ENCODE measurements around the gene MYO1F. TPM values are rescaled to one million over a fixed set of nuclear protein-coding genes. Genes with fewer than 3 reads are reported as not detected.
A peak's percentile ranks its signal among the peaks of the same experiment; 100 is the strongest.
"Not testable (repeated sequence)": the region's sequence is repeated elsewhere in the genome, so short reads cannot be mapped to it uniquely, and the experiment has no call there.

Gene MYO1F
- total RNA-seq, 1 experiment from 2014 or later = 0.17 TPM

GRCh38 chr19:8564866-8565265 lies 12.4 kb downstream of the MYO1F start:
- not testable (repeated sequence) for DNase-seq (ENCODE audit: low spot score)

GRCh38 chr19:8561075-8561764 lies 16.0 kb downstream of the MYO1F start:
- DNase-seq (ENCODE audit: low spot score) = no peak

- no peak for DNase-seq (ENCODE audit: low spot score)
These were observed 18.9 kb downstream of the MYO1F start for GRCh38 chr19:8558325-8558724.

- no peak for DNase-seq (ENCODE audit: low spot score)
These were observed 19.5 kb downstream of the MYO1F start for GRCh38 chr19:8557642-8558238.

- DNase-seq (ENCODE audit: low spot score) = not testable (repeated sequence)
These were observed 23.5 kb downstream of the MYO1F start for GRCh38 chr19:8553729-8554128.

- DNase-seq (ENCODE audit: low spot score) = no peak
These were observed 24.4 kb downstream of the MYO1F start for GRCh38 chr19:8552810-8553209.

- no peak for DNase-seq (ENCODE audit: low spot score)
These were observed 27.2 kb downstream of the MYO1F start for GRCh38 chr19:8550070-8550469.

- DNase-seq (ENCODE audit: low spot score) = no peak
These were observed 31.5 kb downstream of the MYO1F start for GRCh38 chr19:8545743-8546142.

GRCh38 chr19:8544168-8544567 lies 33.1 kb downstream of the MYO1F start:
- no peak for DNase-seq (ENCODE audit: low spot score)

- no peak for DNase-seq (ENCODE audit: low spot score)
These were observed 37.6 kb downstream of the MYO1F start for GRCh38 chr19:8539621-8540149.

GRCh38 chr19:8537099-8537498 lies 40.1 kb downstream of the MYO1F start:
- DNase-seq (ENCODE audit: low spot score) = no peak

- DNase-seq (ENCODE audit: low spot score) = no peak
These were observed 41.0 kb downstream of the MYO1F start for GRCh38 chr19:8536282-8536681.

GRCh38 chr19:8532225-8532624 lies 45.0 kb downstream of the MYO1F start:
- DNase-seq (ENCODE audit: low spot score) = no peak

GRCh38 chr19:8531470-8531869 lies 45.8 kb downstream of the MYO1F start:
- DNase-seq (ENCODE audit: low spot score) = no peak

GRCh38 chr19:8530061-8530679 lies 47.1 kb downstream of the MYO1F start:
- no peak for DNase-seq (ENCODE audit: low spot score)

GRCh38 chr19:8529369-8530006 lies 47.8 kb downstream of the MYO1F start:
- DNase-seq (ENCODE audit: low spot score) = no peak

GRCh38 chr19:8528500-8528899 lies 48.7 kb downstream of the MYO1F start:
- no peak for DNase-seq (ENCODE audit: low spot score)

- peak; percentile 94 for DNase-seq (ENCODE audit: low spot score)
These were observed 50.7 kb downstream of the MYO1F start for GRCh38 chr19:8526345-8527091.

GRCh38 chr19:8525401-8525684 lies 51.9 kb downstream of the MYO1F start:
- DNase-seq (ENCODE audit: low spot score) = no peak

- no peak for DNase-seq (ENCODE audit: low spot score)
These were observed 57.9 kb downstream of the MYO1F start for GRCh38 chr19:8519388-8519787.

GRCh38 chr19:8518536-8518935 lies 58.7 kb downstream of the MYO1F start:
- no peak for DNase-seq (ENCODE audit: low spot score)

Data from H4 (cell line).